A549 (cell line): ENCODE results near the gene RAI14. TPM values are rescaled to one million over a fixed set of nuclear protein-coding genes. Genes with fewer than 3 reads are reported as not detected.

ENCODE experiments used
- ATAC-seq, 2 experiments: fragments of 200-7000 bp in 1 of 2; fragments of >200 bp in 1 of 2; cut with Nextera tagmentation in 1 of 2; cut with Tn5 transposase in 1 of 2; 3 replicates each; pipeline versions ENCODE4 v1.8.0 to v1.9.1; 2018 to 2020; ENCODE audit warnings: mild to moderate bottlenecking in 1 of 2, moderate library complexity in 1 of 2
- CTCF ChIA-PET: fragments of 300-600 bp; sonication (Branson Sonifier 250); formaldehyde crosslinking; extraction: SDS; loops from one replicate; lab custom pipeline; 2021; ENCODE audit warnings: antibody characterized with exemption, inconsistent platforms; lab: Yijun Ruan, JAX
- POLR2A ChIA-PET: fragments of 350-600 bp; formaldehyde crosslinking; extraction: SDS; loops from one replicate; lab custom pipeline; 2021; ENCODE audit warnings: antibody characterized with exemption, inconsistent platforms; lab: Yijun Ruan, JAX
- DNase-seq, 2 experiments: peaks; one replicate each; pipeline versions ENCODE4 v3.0.0 to v3.0.0-alpha.2; 2011 to 2016; ENCODE audit warnings: low read depth in 1 of 2, low spot score in 1 of 2
- FAIRE-seq: peaks from 2 replicates; lab custom pipeline; 2011; peaks lifted over from hg19 to GRCh38; lab: Jason Lieb, UNC
- H3K27ac ChIP-seq, 2 experiments: fragments of >200 bp; sonication (Bioruptor Twin); formaldehyde crosslinking; 3 replicates each; pipeline ENCODE4 v1.5.1; 2016 to 2017
- H3K4me1 ChIP-seq: fragments of >200 bp; sonication (Bioruptor Twin); formaldehyde crosslinking; 3 replicates; pipeline ENCODE4 v1.6.1; 2016
- H3K4me2 ChIP-seq: fragments of >200 bp; sonication (Bioruptor Twin); formaldehyde crosslinking; 3 replicates; pipeline ENCODE4 v1.6.1; 2016
- H3K4me3 ChIP-seq: fragments of >200 bp; sonication (Bioruptor Twin); formaldehyde crosslinking; 3 replicates; pipeline ENCODE4 v1.5.1; 2016
- H3K9me3 ChIP-seq: fragments of >200 bp; sonication (Bioruptor Twin); formaldehyde crosslinking; 3 replicates; pipeline ENCODE4 v1.6.1; 2016
- BHLHE40 ChIP-seq: IDR thresholded peaks from 2 replicates; pipeline ENCODE4 v1.6.1; 2012; ENCODE audit warnings: low read depth, low read length, inconsistent platforms
- CBX2 ChIP-seq: fragments of 200-600 bp; sonication (generic); IDR thresholded peaks from 2 replicates; pipeline ENCODE4 v1.6.1; 2016; ENCODE audit warnings: low read depth, mild to moderate bottlenecking, borderline replicate concordance
- CBX8 ChIP-seq: fragments of 200-600 bp; sonication (generic); IDR thresholded peaks from 2 replicates; pipeline ENCODE4 v1.6.1; 2016
- CEBPB ChIP-seq, 2 experiments: fragments of >200 bp in 1 of 2; sonication (Bioruptor Twin) in 1 of 2; formaldehyde crosslinking in 1 of 2; IDR thresholded peaks; 2 replicates each; pipeline ENCODE4 v1.6.1; 2012 to 2016
- CHD2 ChIP-seq: fragments of 150-350 bp; IDR thresholded peaks from 2 replicates; pipeline ENCODE4 v1.6.1; 2014; ENCODE audit warnings: low read length; ENCODE audit not compliant: partially characterized antibody
- CHD4 ChIP-seq: fragments of 200-600 bp; sonication (generic); IDR thresholded peaks from 2 replicates; pipeline ENCODE4 v1.6.1; 2016; ENCODE audit warnings: antibody characterized with exemption, mild to moderate bottlenecking, borderline replicate concordance
- EP300 ChIP-seq, 2 experiments: fragments of >200 bp; sonication (Bioruptor Twin); formaldehyde crosslinking; IDR thresholded peaks; 2 replicates in 1 of 2; 3 replicates in 1 of 2; pipeline ENCODE4 v1.6.1; 2016 to 2017
- ESRRA ChIP-seq: fragments of 150-350 bp; IDR thresholded peaks from 2 replicates; pipeline ENCODE4 v1.6.1; 2014; ENCODE audit warnings: mild to moderate bottlenecking, low read length, borderline replicate concordance
- HEYL ChIP-seq: fragments of 250-450 bp; sonication (Bioruptor Pico); IDR thresholded peaks from 2 replicates; pipeline ENCODE4 v1.8.0; 2021; ENCODE audit warnings: mild to moderate bottlenecking, moderate library complexity
- JUN ChIP-seq, 2 experiments: fragments of >200 bp; sonication (Bioruptor Twin); formaldehyde crosslinking; IDR thresholded peaks; 2 replicates in 1 of 2; 3 replicates in 1 of 2; pipeline ENCODE4 v1.6.1; 2016 to 2017
- KDM1A ChIP-seq: fragments of 200-600 bp; sonication (generic); IDR thresholded peaks from 2 replicates; pipeline ENCODE4 v1.6.1; 2016; ENCODE audit warnings: low read depth, mild to moderate bottlenecking
- PHF8 ChIP-seq: fragments of 200-600 bp; sonication (generic); IDR thresholded peaks from 2 replicates; pipeline ENCODE4 v1.6.1; 2016; ENCODE audit warnings: low read depth, mild to moderate bottlenecking, antibody characterized with exemption, moderate library complexity, borderline replicate concordance
- POLR2AphosphoS2 ChIP-seq: conservative IDR thresholded peaks from 2 replicates; pipeline ENCODE4 v1.6.1; 2012; ENCODE audit warnings: low read length, improper control_type of control experiment, inconsistent platforms
- RAD21 ChIP-seq, 2 experiments: fragments of >200 bp in 1 of 2; sonication (Bioruptor Twin) in 1 of 2; formaldehyde crosslinking in 1 of 2; IDR thresholded peaks in 1 of 2; conservative IDR thresholded peaks in 1 of 2; 2 replicates in 1 of 2; 3 replicates in 1 of 2; pipeline ENCODE4 v1.6.1; 2012 to 2018; ENCODE audit warnings: inconsistent platforms in 1 of 2
- WGBS: methylation state at CpG from one replicate; pipeline ENCODE4 v1.1.6; 2017; ENCODE audit errors: missing lambda C conversion rate; 5-methylcytosine and 5-hydroxymethylcytosine counted together
- polyA plus RNA-seq, 4 experiments: library from polyadenylated mRNA; depleted of rRNA in 3 of 4; stranded (reverse); fragments of >200 nt; fragmentation: RNase III in 1 of 4; extraction: RNeasy Plus Mini Kit Qiagen cat#74134 plus additional on column Dnase treatment in 1 of 4; gene quantifications; 2 replicates in 3 of 4; 3 replicates in 1 of 4; pipeline ENCODE4 v1.2.3, GENCODE V29; 2011 to 2017
- TF ChIP-seq, protein P1 (sequence below): fragments of 150-350 bp; IDR thresholded peaks from 2 replicates; pipeline ENCODE4 v1.6.1; 2014; ENCODE audit warnings: low read depth, mild to moderate bottlenecking, low read length
- TF ChIP-seq, protein P2 (sequence below): fragments of >200 bp; sonication (Bioruptor Twin); formaldehyde crosslinking; IDR thresholded peaks from 2 replicates; pipeline ENCODE4 v1.6.1; 2016
- TF ChIP-seq, protein P3 (sequence below): fragments of >200 bp; sonication (Bioruptor Twin); formaldehyde crosslinking; IDR thresholded peaks from 3 replicates; pipeline ENCODE4 v1.5.1; 2016
- TF ChIP-seq, protein P4 (sequence below): fragments of >200 bp; sonication (Bioruptor Twin); formaldehyde crosslinking; IDR thresholded peaks from 3 replicates; pipeline ENCODE4 v1.6.1; 2016
- TF ChIP-seq, protein P5 (sequence below): IDR thresholded peaks from 2 replicates; pipeline ENCODE4 v1.6.1; 2012
- TF ChIP-seq, protein P6 (sequence below): IDR thresholded peaks from 2 replicates; pipeline ENCODE4 v1.6.1; 2012

RAI14 gene
- polyA plus RNA-seq, 2 of the 4 experiments (the other 2 are of a cell fraction), result 71.9 to 97.7 TPM

DNA sequence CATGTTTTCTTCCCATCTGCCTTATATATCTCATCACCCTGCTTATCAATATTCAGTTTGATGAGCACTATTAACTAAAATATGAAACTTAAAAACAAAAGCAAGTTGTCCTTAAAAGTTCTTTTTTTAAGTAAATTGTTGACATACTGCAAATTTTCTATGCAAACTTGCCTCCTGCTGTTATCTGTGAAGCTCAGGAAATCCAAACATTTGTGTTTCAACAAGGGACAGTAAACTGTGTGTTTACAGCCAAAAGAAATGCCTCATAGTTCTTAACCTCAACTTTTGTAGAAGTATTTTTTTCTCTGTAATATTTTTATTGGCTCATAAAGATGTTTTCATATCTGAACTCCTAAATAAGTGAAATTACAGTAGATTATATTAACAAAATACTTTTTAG, 175.2 kb downstream of the RAI14 start:
- no peak for ATAC-seq
- no peak overlapping the region for H3K4me2 ChIP-seq
- H3K4me3 ChIP-seq, result no peak overlapping the region
- no peak for DNase-seq
- TF ChIP-seq, protein P1, sequence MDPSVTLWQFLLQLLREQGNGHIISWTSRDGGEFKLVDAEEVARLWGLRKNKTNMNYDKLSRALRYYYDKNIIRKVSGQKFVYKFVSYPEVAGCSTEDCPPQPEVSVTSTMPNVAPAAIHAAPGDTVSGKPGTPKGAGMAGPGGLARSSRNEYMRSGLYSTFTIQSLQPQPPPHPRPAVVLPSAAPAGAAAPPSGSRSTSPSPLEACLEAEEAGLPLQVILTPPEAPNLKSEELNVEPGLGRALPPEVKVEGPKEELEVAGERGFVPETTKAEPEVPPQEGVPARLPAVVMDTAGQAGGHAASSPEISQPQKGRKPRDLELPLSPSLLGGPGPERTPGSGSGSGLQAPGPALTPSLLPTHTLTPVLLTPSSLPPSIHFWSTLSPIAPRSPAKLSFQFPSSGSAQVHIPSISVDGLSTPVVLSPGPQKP, result no peak
- TF ChIP-seq CHD2, result no peak
- no peak for TF ChIP-seq EP300 (IDR thresholded peaks at IDR 0.05)
- TF ChIP-seq, protein P2, sequence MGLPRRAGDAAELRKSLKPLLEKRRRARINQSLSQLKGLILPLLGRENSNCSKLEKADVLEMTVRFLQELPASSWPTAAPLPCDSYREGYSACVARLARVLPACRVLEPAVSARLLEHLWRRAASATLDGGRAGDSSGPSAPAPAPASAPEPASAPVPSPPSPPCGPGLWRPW, result no peak
- TF ChIP-seq CBX8, result no peak
- TF ChIP-seq JUN (IDR thresholded peaks at IDR 0.05), result no peak
- no peak for FAIRE-seq
- H3K27ac ChIP-seq, result no peak overlapping the region
- CTCF ChIA-PET, result interaction anchor here (0.8 to 1.9 kb wide), 3 partner anchors 9 to 345 kb away, joined by 3 to 5 read pairs (median 4); no protein-coding TSS in a partner anchor
- POLR2A ChIA-PET, result no interaction called here
- no peaks in the 10 kb centered on the region for H3K4me1 ChIP-seq
- no peaks in the 10 kb centered on the region for H3K9me3 ChIP-seq

DNA sequence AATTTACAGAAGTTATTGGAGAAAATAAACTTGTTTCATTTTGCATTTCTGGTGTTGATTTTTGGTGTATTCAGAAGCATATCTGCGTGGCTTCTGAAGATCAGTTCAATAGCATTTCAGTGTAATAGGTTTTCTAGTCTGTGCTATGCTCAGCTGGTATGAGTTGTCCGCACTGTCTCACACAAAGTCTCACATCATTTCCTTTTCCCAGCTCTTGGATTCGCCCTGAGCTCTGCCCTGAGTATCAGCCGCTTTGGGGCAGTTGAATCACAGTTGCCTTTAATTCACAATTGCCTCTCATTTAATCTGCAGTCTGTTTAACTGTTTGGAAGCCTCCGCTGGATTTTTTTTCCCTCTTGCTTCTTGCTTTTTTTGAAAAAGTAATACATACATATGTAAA, 176.4 kb downstream of the RAI14 start:
- no peaks in the 10 kb centered on the region for H3K4me1 ChIP-seq
- no peak overlapping the region for H3K27ac ChIP-seq
- FAIRE-seq (no peak), DNase-seq (no peak), ATAC-seq (no peak)
- TF ChIP-seq HEYL (CRISPR knock-in tag), result no peak
- TF ChIP-seq PHF8, result no peak
- TF ChIP-seq, protein P3, sequence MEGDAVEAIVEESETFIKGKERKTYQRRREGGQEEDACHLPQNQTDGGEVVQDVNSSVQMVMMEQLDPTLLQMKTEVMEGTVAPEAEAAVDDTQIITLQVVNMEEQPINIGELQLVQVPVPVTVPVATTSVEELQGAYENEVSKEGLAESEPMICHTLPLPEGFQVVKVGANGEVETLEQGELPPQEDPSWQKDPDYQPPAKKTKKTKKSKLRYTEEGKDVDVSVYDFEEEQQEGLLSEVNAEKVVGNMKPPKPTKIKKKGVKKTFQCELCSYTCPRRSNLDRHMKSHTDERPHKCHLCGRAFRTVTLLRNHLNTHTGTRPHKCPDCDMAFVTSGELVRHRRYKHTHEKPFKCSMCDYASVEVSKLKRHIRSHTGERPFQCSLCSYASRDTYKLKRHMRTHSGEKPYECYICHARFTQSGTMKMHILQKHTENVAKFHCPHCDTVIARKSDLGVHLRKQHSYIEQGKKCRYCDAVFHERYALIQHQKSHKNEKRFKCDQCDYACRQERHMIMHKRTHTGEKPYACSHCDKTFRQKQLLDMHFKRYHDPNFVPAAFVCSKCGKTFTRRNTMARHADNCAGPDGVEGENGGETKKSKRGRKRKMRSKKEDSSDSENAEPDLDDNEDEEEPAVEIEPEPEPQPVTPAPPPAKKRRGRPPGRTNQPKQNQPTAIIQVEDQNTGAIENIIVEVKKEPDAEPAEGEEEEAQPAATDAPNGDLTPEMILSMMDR, result no peak
- no peak for TF ChIP-seq CEBPB (IDR thresholded peaks at IDR 0.05)
- POLR2A ChIA-PET, result no interaction called here
- WGBS, result 93% methylated on average over 5 of the region's 5 CpGs
- no peak overlapping the region for H3K4me3 ChIP-seq
- H3K9me3 ChIP-seq, result no peaks in the 10 kb centered on the region
- no peak overlapping the region for H3K4me2 ChIP-seq
- CTCF ChIA-PET, result interaction anchor here (0.9 to 1.9 kb wide), 4 partner anchors 15 to 346 kb away, joined by 3 to 5 read pairs (median 4); no protein-coding TSS in a partner anchor

DNA sequence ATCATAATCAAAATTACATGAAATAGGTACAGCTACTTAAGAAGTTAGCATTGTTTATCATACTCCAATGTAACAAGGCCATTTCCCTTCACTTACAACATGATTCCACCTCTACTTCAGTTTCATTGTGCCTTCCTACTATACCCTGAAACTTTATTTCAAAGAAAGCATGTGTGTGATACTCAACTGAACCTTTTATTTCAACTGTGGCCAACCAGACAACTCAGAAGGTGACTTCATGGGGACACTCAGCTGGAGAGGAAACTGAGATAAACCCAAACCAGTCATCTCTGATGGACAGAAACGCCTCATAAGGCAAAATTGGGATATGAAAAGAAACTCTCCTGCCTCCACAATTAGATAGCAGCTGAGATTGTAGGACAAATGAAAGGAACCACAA, 177.0 kb downstream of the RAI14 start:
- 90% methylated on average over 1 of the region's 1 CpG for WGBS
- TF ChIP-seq BHLHE40, result no peak
- H3K27ac ChIP-seq, result no peak overlapping the region
- POLR2A ChIA-PET, result no interaction called here
- no peak for ATAC-seq
- H3K4me1 ChIP-seq, result no peaks in the 10 kb centered on the region
- CTCF ChIA-PET, result interaction anchor here (1.5 to 1.9 kb wide), 2 partner anchors 11 to 15 kb away, joined by 3 to 8 read pairs; no protein-coding TSS in a partner anchor
- H3K9me3 ChIP-seq, result no peaks in the 10 kb centered on the region
- no peak for DNase-seq
- no peak overlapping the region for H3K4me3 ChIP-seq
- H3K4me2 ChIP-seq, result no peak overlapping the region
- FAIRE-seq, result no peak

DNA sequence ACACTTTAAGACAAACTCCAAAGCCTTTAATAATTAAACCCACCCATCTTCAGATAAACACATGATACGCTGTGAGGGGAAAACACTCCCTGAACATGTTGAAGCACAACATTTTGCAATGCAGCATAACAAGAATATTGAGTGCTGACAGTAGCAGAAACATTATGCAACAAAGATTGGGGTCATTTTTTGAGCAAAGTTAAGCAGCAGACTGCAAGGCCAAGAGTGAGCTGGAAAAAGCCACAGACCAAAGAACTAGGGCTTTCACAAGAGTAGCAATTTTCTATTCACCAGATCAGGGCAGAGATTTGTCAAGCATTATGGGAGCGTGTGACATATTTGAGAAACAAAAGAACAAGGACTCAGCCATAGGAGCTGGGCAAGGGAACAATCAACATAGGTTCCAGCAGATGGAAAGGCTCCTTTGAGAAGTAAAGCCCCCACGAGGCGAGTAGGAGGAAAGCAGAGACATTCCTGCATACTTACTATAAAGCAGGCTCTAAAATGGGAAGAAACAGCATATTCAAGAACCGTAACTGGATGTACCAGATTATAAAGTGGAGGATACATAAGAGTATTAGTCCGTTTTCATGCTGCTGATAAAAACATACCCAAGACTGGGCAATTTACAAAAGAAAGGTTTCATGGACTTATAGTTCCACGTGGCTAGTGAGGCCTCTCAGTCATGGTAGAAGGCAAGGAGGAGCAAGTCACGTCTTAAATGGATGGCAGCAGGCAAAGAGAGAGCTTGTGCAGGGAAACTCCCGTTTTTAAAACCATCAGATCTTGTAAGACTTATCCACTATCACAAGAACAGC, 178.1 kb downstream of the RAI14 start:
- ChIA-PET POLR2A (no interaction called here), CTCF (interaction anchor here (1.0 to 2.7 kb wide), 4 partner anchors 12 to 360 kb away, joined by 3 to 8 read pairs (median 6); no protein-coding TSS in a partner anchor)
- DNase-seq (no peak), FAIRE-seq (no peak), ATAC-seq (no peak)
- no peak overlapping the region for H3K4me3 ChIP-seq
- no peaks in the 10 kb centered on the region for H3K4me1 ChIP-seq
- H3K27ac ChIP-seq, result no peak overlapping the region
- no peaks in the 10 kb centered on the region for H3K9me3 ChIP-seq
- 82% methylated on average over 9 of the region's 9 CpGs for WGBS
- H3K4me2 ChIP-seq, result no peak overlapping the region
- TF ChIP-seq RAD21 (conservative IDR thresholded peaks at IDR 0.05 in 1 of 2, IDR thresholded peaks at IDR 0.05 in 1 of 2) (no peak), KDM1A (no peak), ESRRA (no peak), CBX2 (no peak), POLR2AphosphoS2 (no peak), CHD4 (no peak)
- TF ChIP-seq, protein P4, sequence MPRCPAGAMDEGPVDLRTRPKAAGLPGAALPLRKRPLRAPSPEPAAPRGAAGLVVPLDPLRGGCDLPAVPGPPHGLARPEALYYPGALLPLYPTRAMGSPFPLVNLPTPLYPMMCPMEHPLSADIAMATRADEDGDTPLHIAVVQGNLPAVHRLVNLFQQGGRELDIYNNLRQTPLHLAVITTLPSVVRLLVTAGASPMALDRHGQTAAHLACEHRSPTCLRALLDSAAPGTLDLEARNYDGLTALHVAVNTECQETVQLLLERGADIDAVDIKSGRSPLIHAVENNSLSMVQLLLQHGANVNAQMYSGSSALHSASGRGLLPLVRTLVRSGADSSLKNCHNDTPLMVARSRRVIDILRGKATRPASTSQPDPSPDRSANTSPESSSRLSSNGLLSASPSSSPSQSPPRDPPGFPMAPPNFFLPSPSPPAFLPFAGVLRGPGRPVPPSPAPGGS, result no peak
- TF ChIP-seq, protein P2, result no peak
- TF ChIP-seq, protein P5, sequence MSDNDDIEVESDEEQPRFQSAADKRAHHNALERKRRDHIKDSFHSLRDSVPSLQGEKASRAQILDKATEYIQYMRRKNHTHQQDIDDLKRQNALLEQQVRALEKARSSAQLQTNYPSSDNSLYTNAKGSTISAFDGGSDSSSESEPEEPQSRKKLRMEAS, result no peak
- TF ChIP-seq, protein P1, result no peak
- TF ChIP-seq, protein P6, sequence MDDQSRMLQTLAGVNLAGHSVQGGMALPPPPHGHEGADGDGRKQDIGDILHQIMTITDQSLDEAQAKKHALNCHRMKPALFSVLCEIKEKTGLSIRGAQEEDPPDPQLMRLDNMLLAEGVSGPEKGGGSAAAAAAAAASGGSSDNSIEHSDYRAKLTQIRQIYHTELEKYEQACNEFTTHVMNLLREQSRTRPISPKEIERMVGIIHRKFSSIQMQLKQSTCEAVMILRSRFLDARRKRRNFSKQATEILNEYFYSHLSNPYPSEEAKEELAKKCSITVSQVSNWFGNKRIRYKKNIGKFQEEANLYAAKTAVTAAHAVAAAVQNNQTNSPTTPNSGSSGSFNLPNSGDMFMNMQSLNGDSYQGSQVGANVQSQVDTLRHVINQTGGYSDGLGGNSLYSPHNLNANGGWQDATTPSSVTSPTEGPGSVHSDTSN, result no peak
